ENCODE results near the gene MCF2L. TPM values are rescaled to one million over a fixed set of nuclear protein-coding genes. Genes with fewer than 3 reads are reported as not detected.
A peak's percentile ranks its signal among the peaks of the same experiment; 100 is the strongest.
"Not testable (repeated sequence)": the region's sequence is repeated elsewhere in the genome, so short reads cannot be mapped to it uniquely, and the experiment has no call there.

Gene MCF2L
- total RNA-seq, 1 donor from 2014 or later: 6.7 TPM

- H3K27ac Mint-ChIP-seq (ENCODE audit: unreplicated experiment): no peak overlapping the region
- no peaks in the 10 kb centered on the region for H3K36me3 Mint-ChIP-seq (ENCODE audit: low read depth)
- no peaks in the 10 kb centered on the region for H3K27me3 Mint-ChIP-seq (ENCODE audit: low read depth)
- H3K4me1 Mint-ChIP-seq (ENCODE audit: low read depth): peaks cover 13% of the 10 kb centered on the region
- H3K4me3 Mint-ChIP-seq (ENCODE audit: unreplicated experiment): no peak overlapping the region
- no peak for DNase-seq (ENCODE audit: low spot score)
- no peak for TF ChIP-seq CTCF (IDR thresholded peaks at IDR 0.05)
- H3K9me3 Mint-ChIP-seq (ENCODE audit: low read depth): no peaks in the 10 kb centered on the region
These were observed 28.8 kb upstream of the MCF2L start for GRCh38 chr13:112940236-112940635.

DNA sequence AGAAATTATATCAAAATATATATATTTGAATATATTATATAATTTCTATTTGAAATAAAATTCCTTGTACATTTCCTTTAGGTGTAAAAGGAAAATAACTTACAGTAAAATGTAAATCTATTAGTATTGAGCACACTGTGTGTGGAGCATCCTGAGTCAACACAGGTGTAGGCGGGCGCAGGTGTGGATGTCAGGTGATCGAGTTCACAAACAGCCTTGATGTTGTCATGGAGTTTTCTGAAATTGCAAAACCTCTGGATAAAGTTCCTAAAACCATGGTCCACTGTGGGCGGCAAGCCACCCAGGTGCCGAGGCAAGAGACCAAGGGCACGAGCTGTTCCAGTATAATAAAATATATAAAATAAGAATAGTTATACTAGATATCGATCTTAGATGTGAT lies 27.7 kb upstream of the MCF2L start:
- Mint-ChIP-seq H3K36me3 (ENCODE audit: low read depth) (no peaks in the 10 kb centered on the region), H3K4me3 (ENCODE audit: unreplicated experiment) (no peak overlapping the region), H3K27ac (ENCODE audit: unreplicated experiment) (no peak overlapping the region), H3K4me1 (ENCODE audit: low read depth) (peaks cover 13% of the 10 kb centered on the region), H3K9me3 (ENCODE audit: low read depth) (no peaks in the 10 kb centered on the region), H3K27me3 (ENCODE audit: low read depth) (peaks cover 3% of the 10 kb centered on the region)
- no peak for DNase-seq (ENCODE audit: low spot score)
- no peak for TF ChIP-seq CTCF (IDR thresholded peaks at IDR 0.05)

DNA sequence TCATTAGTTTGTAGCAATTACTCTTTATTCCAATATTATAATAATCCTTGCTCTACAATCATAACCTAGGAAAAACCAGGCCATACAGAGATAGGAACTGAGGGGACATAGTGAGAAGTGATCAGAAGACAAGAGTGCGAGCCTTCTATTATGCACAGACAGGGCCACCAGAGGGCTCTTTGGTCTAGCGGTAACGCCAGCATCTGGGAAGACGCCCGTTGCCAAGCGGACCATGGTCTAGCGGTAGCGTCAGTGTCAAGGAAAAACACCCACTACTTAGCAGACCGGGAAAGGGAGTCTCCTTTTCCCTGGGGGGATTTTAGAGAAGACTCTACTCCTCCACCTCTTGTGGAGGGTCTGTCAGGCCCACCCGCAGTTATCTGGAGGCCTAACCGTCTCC lies 27.2 kb upstream of the MCF2L start:
- peak; percentile 17 for TF ChIP-seq CTCF (IDR thresholded peaks at IDR 0.05)
- H3K36me3 Mint-ChIP-seq (ENCODE audit: low read depth); H3K4me3 Mint-ChIP-seq (ENCODE audit: unreplicated experiment); H3K27ac Mint-ChIP-seq (ENCODE audit: unreplicated experiment); DNase-seq (ENCODE audit: low spot score); H3K27me3 Mint-ChIP-seq (ENCODE audit: low read depth); H3K9me3 Mint-ChIP-seq (ENCODE audit: low read depth): not testable (repeated sequence)
- peaks cover 13% of the 10 kb centered on the region for H3K4me1 Mint-ChIP-seq (ENCODE audit: low read depth)

GRCh38 chr13:112942689-112943308 lies 26.2 kb upstream of the MCF2L start:
- H3K27ac Mint-ChIP-seq (ENCODE audit: unreplicated experiment): peak overlapping the region; percentile 36
- TF ChIP-seq CTCF (IDR thresholded peaks at IDR 0.05): peak; percentile 96
- H3K27me3 Mint-ChIP-seq (ENCODE audit: low read depth): peaks cover 5% of the 10 kb centered on the region
- no peaks in the 10 kb centered on the region for H3K36me3 Mint-ChIP-seq (ENCODE audit: low read depth)
- peak overlapping the region; percentile 68 for H3K4me3 Mint-ChIP-seq (ENCODE audit: unreplicated experiment)
- DNase-seq (ENCODE audit: low spot score): no peak
- H3K9me3 Mint-ChIP-seq (ENCODE audit: low read depth): no peaks in the 10 kb centered on the region
- H3K4me1 Mint-ChIP-seq (ENCODE audit: low read depth): peaks cover 13% of the 10 kb centered on the region

- DNase-seq (ENCODE audit: low spot score): no peak
- peaks cover 7% of the 10 kb centered on the region for H3K27me3 Mint-ChIP-seq (ENCODE audit: low read depth)
- peak overlapping the region; percentile 61 for H3K27ac Mint-ChIP-seq (ENCODE audit: unreplicated experiment)
- H3K4me3 Mint-ChIP-seq (ENCODE audit: unreplicated experiment): peak overlapping the region; percentile 79
- peaks cover 13% of the 10 kb centered on the region for H3K4me1 Mint-ChIP-seq (ENCODE audit: low read depth)
- no peak for TF ChIP-seq CTCF (IDR thresholded peaks at IDR 0.05)
- H3K36me3 Mint-ChIP-seq (ENCODE audit: low read depth): no peaks in the 10 kb centered on the region
- H3K9me3 Mint-ChIP-seq (ENCODE audit: low read depth): no peaks in the 10 kb centered on the region
These were observed 25.5 kb upstream of the MCF2L start for GRCh38 chr13:112943309-112944125.

Data from chondrocyte (in vitro differentiated cells).